Endothelial cell of umbilical vein (primary cell): Measurements from ENCODE around the gene CRKL. TPM values are rescaled to one million over a fixed set of nuclear protein-coding genes. Genes with fewer than 3 reads are reported as not detected.
A peak's percentile ranks its signal among the peaks of the same experiment; 100 is the strongest.

Experiments used
- BruUV-seq: library from RNA; stranded (reverse); fragments of 400-500 nt; replicated peaks from 2 replicates; lab custom pipeline; 2021; lab: Mats Ljungman, UMichigan
- CTCF ChIA-PET: fragments of 300-600, 350-600 bp; sonication (Branson Sonifier 250); formaldehyde crosslinking; loops from one replicate; lab custom pipeline; 2021; ENCODE audit warnings: antibody characterized with exemption, inconsistent platforms; lab: Charles Lee
- POLR2A ChIA-PET: fragments of 300-600, 350-600 bp; sonication (Branson Sonifier 250); formaldehyde crosslinking; loops from one replicate; lab custom pipeline; 2021; ENCODE audit warnings: antibody characterized with exemption, inconsistent platforms; lab: Charles Lee
- DNase-seq: peaks from one replicate; pipeline ENCODE4 v3.0.0-alpha.2; 2011; ENCODE audit warnings: low read depth, low spot score
- FAIRE-seq: peaks from 2 replicates; lab custom pipeline; 2011; peaks lifted over from hg19 to GRCh38; lab: Jason Lieb, UNC
- H2AFZ ChIP-seq: 2 replicates; pipeline ENCODE4 v1.6.0; 2012; ENCODE audit warnings: low read depth, low read length, control low read depth, inconsistent platforms
- H3K27ac ChIP-seq: 2 replicates; pipeline ENCODE4 v1.5.1; 2011; ENCODE audit warnings: low read depth, mild to moderate bottlenecking, control low read depth, low read length, moderate library complexity; ENCODE audit not compliant: insufficient read depth
- H3K27me3 ChIP-seq, 2 experiments: 2 replicates each; pipeline versions ENCODE4 v1.6.0 to v1.6.1; 2011; ENCODE audit warnings: low read length in 2 of 2, mixed read lengths in 1 of 2; ENCODE audit not compliant: control insufficient read depth in 2 of 2, insufficient read depth in 2 of 2
- H3K36me3 ChIP-seq, 2 experiments: 2 replicates in 1 of 2; 3 replicates in 1 of 2; pipeline ENCODE4 v1.5.1; 2011; ENCODE audit warnings: low read length in 2 of 2, mild to moderate bottlenecking in 1 of 2, moderate library complexity in 1 of 2; ENCODE audit not compliant: control insufficient read depth in 2 of 2, insufficient read depth in 2 of 2; ENCODE audit errors: extremely low read depth in 1 of 2
- H3K4me1 ChIP-seq: 3 replicates; pipeline ENCODE4 v1.5.1; 2011; ENCODE audit warnings: mild to moderate bottlenecking, low read length; ENCODE audit not compliant: control insufficient read depth, insufficient read depth; ENCODE audit errors: extremely low read depth
- H3K4me2 ChIP-seq: 2 replicates; pipeline ENCODE4 v1.6.1; 2011; ENCODE audit warnings: low read length, control low read depth, mixed read lengths; ENCODE audit not compliant: insufficient read depth
- H3K4me3 ChIP-seq, 3 experiments: fragments of 200-600 bp in 1 of 3; sonication (generic), shearing (Covaris generic) in 1 of 3; replicated peaks in 1 of 3; 2 replicates each; pipeline ENCODE4 v1.5.1; 2011 to 2016; ENCODE audit warnings: control low read depth in 3 of 3, low read length in 3 of 3, mild to moderate bottlenecking in 2 of 3, inconsistent platforms in 1 of 3, low read depth in 1 of 3, moderate library complexity in 1 of 3; ENCODE audit not compliant: insufficient read depth in 1 of 3
- H3K79me2 ChIP-seq: 2 replicates; pipeline ENCODE4 v1.6.0; 2012; ENCODE audit warnings: low read length, inconsistent platforms; ENCODE audit not compliant: control insufficient read depth, insufficient read depth
- H3K9ac ChIP-seq: replicated peaks from 2 replicates; pipeline ENCODE3; 2011; ENCODE audit warnings: low read length, control low read depth; ENCODE audit not compliant: insufficient read depth; ENCODE audit errors: extremely low read depth
- H3K9me1 ChIP-seq: replicated peaks from 3 replicates; pipeline ENCODE4 v1.6.0; 2011; ENCODE audit warnings: mild to moderate bottlenecking, low read length; ENCODE audit not compliant: control insufficient read depth, insufficient read depth; ENCODE audit errors: extremely low read depth
- H3K9me3 ChIP-seq: replicated peaks from 2 replicates; pipeline ENCODE4 v1.5.1; 2012; ENCODE audit warnings: low read length, inconsistent platforms; ENCODE audit not compliant: control insufficient read depth, insufficient read depth
- H4K20me1 ChIP-seq: replicated peaks from 2 replicates; pipeline ENCODE3; 2011; ENCODE audit warnings: mild to moderate bottlenecking, low read length; ENCODE audit not compliant: control insufficient read depth, insufficient read depth; ENCODE audit errors: extremely low read depth
- EZH2 ChIP-seq: IDR thresholded peaks from 2 replicates; pipeline ENCODE4 v1.6.1; 2012; ENCODE audit warnings: borderline replicate concordance, low read depth, mild to moderate bottlenecking, moderate library complexity, low read length, inconsistent platforms; ENCODE audit not compliant: severe bottlenecking
- FOS ChIP-seq: IDR thresholded peaks from 2 replicates; pipeline ENCODE4 v1.6.1; 2011; ENCODE audit warnings: mild to moderate bottlenecking, low read length, moderate library complexity, borderline replicate concordance; ENCODE audit not compliant: insufficient read depth
- GATA2 ChIP-seq: IDR thresholded peaks from 2 replicates; pipeline ENCODE4 v1.7.0; 2011; ENCODE audit warnings: low read depth, mild to moderate bottlenecking, moderate library complexity, mixed read lengths, low read length; ENCODE audit not compliant: insufficient read length, insufficient read depth
- JUN ChIP-seq: IDR thresholded peaks from 2 replicates; pipeline ENCODE4 v1.6.1; 2011; ENCODE audit warnings: borderline replicate concordance, low read depth; ENCODE audit not compliant: insufficient read length, insufficient read depth
- MYC ChIP-seq: IDR thresholded peaks from one replicate; pipeline ENCODE4 v1.6.1; 2011; ENCODE audit warnings: mild to moderate bottlenecking, low read depth, low read length
- POLR2A ChIP-seq: IDR thresholded peaks from 2 replicates; pipeline ENCODE4 v1.6.1; 2012; ENCODE audit warnings: low read depth, mild to moderate bottlenecking, control low read depth, low read length
- POLR2AphosphoS5 ChIP-seq: IDR thresholded peaks from 2 replicates; pipeline ENCODE4 v1.6.1; 2012; ENCODE audit warnings: low read depth, mild to moderate bottlenecking, control low read depth, low read length, moderate library complexity; ENCODE audit not compliant: insufficient read depth
- dilution Hi-C: fragments of 300-500 bp; cut with MboI; formaldehyde crosslinking; loops from one replicate; pipeline ENCODE4 v1.15.0; 2019; ENCODE audit warnings: low sequenced_read_pairs; ENCODE audit not compliant: extremely low pct_ligation_motif_present
- intact Hi-C: fragments of 100-400 bp; cut with micrococcal nuclease; formaldehyde crosslinking; loops from one replicate; pipeline ENCODE4 v1.10.0; 2022
- polyA plus RNA-seq, 4 experiments: library from polyadenylated mRNA; depleted of rRNA in 3 of 4; stranded (reverse) in 3 of 4; unstranded in 1 of 4; fragments of >200 nt; gene quantifications; 2 replicates each; pipeline versions ENCODE4 v1.2.1 to v1.2.3, GENCODE V29; 2011 to 2012; ENCODE audit warnings: missing spikeins in 1 of 4
- total RNA-seq: library from RNA; stranded (reverse); gene quantifications from 2 replicates; pipeline ENCODE4 v1.2.3, GENCODE V29; 2021
- TF ChIP-seq, protein P1 (sequence below), 2 donors: IDR thresholded peaks; 1 replicate in 1 of 2; 2 replicates in 1 of 2; pipeline ENCODE4 v1.5.1; 2011; ENCODE audit warnings: low read length in 2 of 2, mild to moderate bottlenecking in 2 of 2, moderate library complexity in 2 of 2, control low read depth in 1 of 2, inconsistent platforms in 1 of 2, low read depth in 1 of 2; ENCODE audit not compliant: insufficient read depth in 1 of 2; ENCODE audit errors: extremely low read depth in 1 of 2
- TF ChIP-seq, protein P2 (sequence below): IDR thresholded peaks from 2 replicates; pipeline ENCODE4 v1.6.1; 2011; ENCODE audit not compliant: insufficient read depth, insufficient read length

Gene CRKL
- total and polyA plus RNA-seq, 2 donors (not counting 3 experiments of a cell fraction or from before 2014, with no cell fraction given): 18.0 to 50.6 TPM

DNA sequence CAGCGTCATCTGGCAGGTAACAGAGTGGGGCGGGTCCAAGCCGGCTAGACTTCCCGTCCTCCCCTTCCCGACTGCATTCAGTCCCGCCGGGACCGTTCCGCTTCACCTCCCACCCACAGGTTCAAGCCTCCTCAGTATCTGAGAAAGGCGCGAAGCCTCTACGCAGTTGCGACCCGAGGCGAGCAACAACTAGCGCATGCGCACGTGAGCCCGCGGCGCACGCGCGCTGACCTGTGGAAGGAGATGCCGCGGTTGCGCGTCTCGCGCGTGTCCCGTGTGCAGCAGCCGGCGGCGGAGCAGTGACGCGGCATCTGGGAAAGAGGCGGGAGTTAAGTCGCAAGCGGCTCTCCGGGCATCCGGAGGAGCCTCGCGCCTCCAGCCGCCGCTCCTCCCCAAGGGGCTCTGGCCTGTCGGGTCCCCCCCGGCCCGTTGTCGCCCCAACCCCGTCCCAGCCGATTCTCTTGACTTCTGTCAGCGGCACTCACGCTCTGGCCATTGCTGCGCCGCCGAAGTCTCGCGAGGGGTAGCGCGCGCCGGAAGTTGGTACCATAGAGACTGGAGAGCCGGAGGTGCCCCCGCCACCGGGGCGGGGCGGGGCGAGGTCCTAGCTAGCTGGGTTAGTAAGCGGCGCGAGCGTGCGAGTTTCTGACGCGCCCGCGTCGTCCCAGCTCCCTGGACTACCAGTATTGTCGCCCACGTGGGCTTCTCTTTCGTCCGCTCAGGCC is 84.6 kb downstream of the CRKL start, which contains the start of gene THAP7:
THAP7 (minus strand) TSS at position 518 of the 725 bp plus-strand sequence; CDS start at position 311, 207 bp downstream.
- peak; percentile 94 for FAIRE-seq
- H3K27ac ChIP-seq: peak within 1 kb of the TSS; percentile 88
- H2AFZ ChIP-seq: peak within 1 kb of the TSS; percentile 79
- peak within 1 kb of the TSS; percentile 77 to 86 (median 86) for H3K4me3 ChIP-seq
- H3K9me3 ChIP-seq: no peaks in the 10 kb centered on the region
- CTCF ChIA-PET: interaction anchor here (1.3 to 2.8 kb wide), 3 partner anchors 12 to 117 kb away, joined by 6 to 19 read pairs (median 9); partner anchors contain the start of gene LZTR1
- BruUV-seq: TSS peak; percentile 41
- TF ChIP-seq EZH2 (no peak), POLR2AphosphoS5 (peak; percentile 96), POLR2A (peak; percentile 85), GATA2 (no peak), FOS (no peak), MYC (peak; percentile 37), JUN (no peak)
- TF ChIP-seq, protein P1, sequence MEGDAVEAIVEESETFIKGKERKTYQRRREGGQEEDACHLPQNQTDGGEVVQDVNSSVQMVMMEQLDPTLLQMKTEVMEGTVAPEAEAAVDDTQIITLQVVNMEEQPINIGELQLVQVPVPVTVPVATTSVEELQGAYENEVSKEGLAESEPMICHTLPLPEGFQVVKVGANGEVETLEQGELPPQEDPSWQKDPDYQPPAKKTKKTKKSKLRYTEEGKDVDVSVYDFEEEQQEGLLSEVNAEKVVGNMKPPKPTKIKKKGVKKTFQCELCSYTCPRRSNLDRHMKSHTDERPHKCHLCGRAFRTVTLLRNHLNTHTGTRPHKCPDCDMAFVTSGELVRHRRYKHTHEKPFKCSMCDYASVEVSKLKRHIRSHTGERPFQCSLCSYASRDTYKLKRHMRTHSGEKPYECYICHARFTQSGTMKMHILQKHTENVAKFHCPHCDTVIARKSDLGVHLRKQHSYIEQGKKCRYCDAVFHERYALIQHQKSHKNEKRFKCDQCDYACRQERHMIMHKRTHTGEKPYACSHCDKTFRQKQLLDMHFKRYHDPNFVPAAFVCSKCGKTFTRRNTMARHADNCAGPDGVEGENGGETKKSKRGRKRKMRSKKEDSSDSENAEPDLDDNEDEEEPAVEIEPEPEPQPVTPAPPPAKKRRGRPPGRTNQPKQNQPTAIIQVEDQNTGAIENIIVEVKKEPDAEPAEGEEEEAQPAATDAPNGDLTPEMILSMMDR (IDR thresholded peaks at IDR 0.05; ENCODE audit: extremely low read depth in 1 of 2, insufficient read depth in 1 of 2, low read depth in 1 of 2, low read length in 2 of 2): no peak
- TF ChIP-seq, protein P2, sequence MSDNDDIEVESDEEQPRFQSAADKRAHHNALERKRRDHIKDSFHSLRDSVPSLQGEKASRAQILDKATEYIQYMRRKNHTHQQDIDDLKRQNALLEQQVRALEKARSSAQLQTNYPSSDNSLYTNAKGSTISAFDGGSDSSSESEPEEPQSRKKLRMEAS: peak; percentile 90
- dilution Hi-C loops (no loop called here), intact Hi-C loops (loop anchor here (1.0 to 5.0 kb wide), 5 partner anchors 13 to 114 kb away; partner anchors contain the start of genes CRKL, LRRC74B and LZTR1)
- no peaks in the 10 kb centered on the region for H3K9me1 ChIP-seq
- peak within 1 kb of the TSS; percentile 81 for H3K4me2 ChIP-seq
- peaks cover 22% of the 10 kb centered on the region for H3K4me1 ChIP-seq
- POLR2A ChIA-PET: interaction anchor here (2.3 kb wide), 1 partner anchor 20 kb away, joined by 10 read pairs; the partner anchor contains the start of gene LZTR1
- H3K79me2 ChIP-seq: peaks cover 20% of the 10 kb centered on the region
- peaks cover 5 to 7% of the 10 kb centered on the region in 2 experiments for H3K36me3 ChIP-seq
- peak; percentile 95 for DNase-seq
- no peaks in the 10 kb centered on the region for H4K20me1 ChIP-seq
- no peaks in the 10 kb centered on the region for H3K27me3 ChIP-seq
- H3K9ac ChIP-seq: peak within 1 kb of the TSS; percentile 88

Other genes starting within 250 kb of the CRKL start
- 0.25 and 1.8 TPM in 2 replicates for gene SERPIND1, start 143.3 kb upstream of the CRKL start, total RNA-seq
- gene SERPIND1, start 143.3 kb upstream of the CRKL start, polyA plus RNA-seq: 0.72 and 0.94 TPM in 2 replicates
- 51.4 and 56.4 TPM in 2 replicates for gene PI4KA, start 58.6 kb upstream of the CRKL start, total RNA-seq
- 28.9 and 30.1 TPM in 2 replicates for gene PI4KA, start 58.6 kb upstream of the CRKL start, polyA plus RNA-seq
- gene SNAP29, start 58.4 kb upstream of the CRKL start, total RNA-seq: 26.7 and 27.0 TPM in 2 replicates
- gene SNAP29, start 58.4 kb upstream of the CRKL start, polyA plus RNA-seq: 16.2 and 16.4 TPM in 2 replicates
- gene AIFM3, start 49.8 kb downstream of the CRKL start, total RNA-seq: not detected in 2 replicates
- 0.11 and 0.15 TPM in 2 replicates for gene AIFM3, start 49.8 kb downstream of the CRKL start, polyA plus RNA-seq
- gene LZTR1, start 64.9 kb downstream of the CRKL start, total RNA-seq: 60.1 and 86.8 TPM in 2 replicates
- gene LZTR1, start 64.9 kb downstream of the CRKL start, polyA plus RNA-seq: 56.6 and 60.7 TPM in 2 replicates
- 13.5 and 14.9 TPM in 2 replicates for gene THAP7, start 84.7 kb downstream of the CRKL start, total RNA-seq
- 24.4 and 33.0 TPM in 2 replicates for gene THAP7, start 84.7 kb downstream of the CRKL start, polyA plus RNA-seq
- not detected in 2 replicates for gene P2RX6, start 97.8 kb downstream of the CRKL start, total RNA-seq
- gene P2RX6, start 97.8 kb downstream of the CRKL start, polyA plus RNA-seq: 0.06 TPM in 1 of 2 replicates, not detected in the other
- gene SLC7A4, start 115.2 kb downstream of the CRKL start, total RNA-seq: not detected in 2 replicates
- gene SLC7A4, start 115.2 kb downstream of the CRKL start, polyA plus RNA-seq: not detected in 2 replicates
- not detected in 2 replicates for gene LRRC74B, start 128.5 kb downstream of the CRKL start, total RNA-seq
- gene LRRC74B, start 128.5 kb downstream of the CRKL start, polyA plus RNA-seq: not detected in 2 replicates